NCI-H345 (cell line): ENCODE data around the gene GDNF.

Experiments
- DNase-seq: peaks from one replicate; lab custom pipeline; 2025; lab: John Stamatoyannopoulos, UW

GDNF gene

GRCh38 chr5:37777432-37778130 is 62.3 kb downstream of the GDNF start:
- DNase-seq = no peak

- no peak for DNase-seq
Observed at GRCh38 chr5:37776826-37777225, 63.0 kb downstream of the GDNF start.

GRCh38 chr5:37774912-37775483 is 64.8 kb downstream of the GDNF start:
- DNase-seq = no peak

GRCh38 chr5:37773809-37774208 is 66.0 kb downstream of the GDNF start:
- no peak for DNase-seq

- no peak for DNase-seq
Observed at GRCh38 chr5:37772255-37772654, 67.6 kb downstream of the GDNF start.

- no peak for DNase-seq
Observed at GRCh38 chr5:37771731-37772130, 68.1 kb downstream of the GDNF start.

GRCh38 chr5:37771203-37771611 is 68.6 kb downstream of the GDNF start:
- no peak for DNase-seq

- no peak for DNase-seq
Observed at GRCh38 chr5:37770786-37771185, 69.1 kb downstream of the GDNF start.

- no peak for DNase-seq
Observed at GRCh38 chr5:37769840-37770239, 70.0 kb downstream of the GDNF start.

- no peak for DNase-seq
Observed at GRCh38 chr5:37769108-37769507, 70.7 kb downstream of the GDNF start.

GRCh38 chr5:37768371-37768770 is 71.5 kb downstream of the GDNF start:
- DNase-seq = no peak

GRCh38 chr5:37767961-37768360 is 71.9 kb downstream of the GDNF start:
- DNase-seq = no peak

GRCh38 chr5:37767251-37767650 is 72.6 kb downstream of the GDNF start:
- DNase-seq = no peak
